OCI-LY1 (cell line): Measurements from ENCODE around the gene NCF4.

ENCODE experiments used
- H2AFZ ChIP-seq: fragments of 200-600 bp; sonication (generic), shearing (Covaris generic); 2 replicates; pipeline ENCODE4 v1.6.0; 2014; ENCODE audit warnings: antibody characterized with exemption, mild to moderate bottlenecking, low read length
- H3F3A ChIP-seq: fragments of 200-600 bp; sonication (generic), shearing (Covaris generic); 2 replicates; pipeline ENCODE4 v1.6.0; 2014; ENCODE audit warnings: mild to moderate bottlenecking, antibody characterized with exemption, low read length, moderate library complexity; ENCODE audit not compliant: insufficient read depth
- H3K27ac ChIP-seq: fragments of 200-600 bp; sonication (generic); 2 replicates; pipeline ENCODE4 v1.5.1; 2014; ENCODE audit warnings: low read length, mixed run types, mild to moderate bottlenecking, low read depth; ENCODE audit not compliant: poor library complexity, severe bottlenecking
- H3K27me3 ChIP-seq: fragments of 200-600 bp; sonication (generic); 2 replicates; pipeline ENCODE4 v1.6.0; 2014; ENCODE audit warnings: antibody characterized with exemption, mild to moderate bottlenecking, low read length, moderate library complexity; ENCODE audit not compliant: insufficient read depth
- H3K36me3 ChIP-seq: fragments of 200-600 bp; sonication (generic); 2 replicates; pipeline ENCODE4 v1.6.1; 2014; ENCODE audit warnings: mild to moderate bottlenecking, antibody characterized with exemption, low read length, moderate library complexity, mixed read lengths; ENCODE audit not compliant: insufficient read depth
- H3K4me1 ChIP-seq: fragments of 200-600 bp; sonication (generic); 2 replicates; pipeline ENCODE4 v1.5.1; 2014; ENCODE audit warnings: mild to moderate bottlenecking, low read length, moderate library complexity; ENCODE audit not compliant: insufficient read depth, severe bottlenecking
- H3K4me2 ChIP-seq: fragments of 200-600 bp; sonication (generic), shearing (Covaris generic); 2 replicates; pipeline ENCODE4 v1.6.1; 2014; ENCODE audit warnings: low read length
- H3K4me3 ChIP-seq: fragments of 200-600 bp; sonication (generic); 2 replicates; pipeline ENCODE4 v1.5.1; 2014; ENCODE audit warnings: low read length, low read depth, mild to moderate bottlenecking, mixed read lengths; ENCODE audit not compliant: poor library complexity, severe bottlenecking
- H3K79me2 ChIP-seq: fragments of 200-600 bp; shearing (Covaris generic); 2 replicates; pipeline ENCODE4 v1.6.1; 2016; ENCODE audit warnings: mixed run types, low read length, mixed read lengths; ENCODE audit not compliant: insufficient read depth
- H3K9ac ChIP-seq: fragments of 200-600 bp; sonication (generic), shearing (Covaris generic); 2 replicates; pipeline ENCODE4 v1.6.1; 2014; ENCODE audit warnings: mild to moderate bottlenecking, low read length, mixed read lengths
- H3K9me2 ChIP-seq: fragments of 200-600 bp; sonication (generic), shearing (Covaris generic); 2 replicates; pipeline ENCODE4 v1.6.1; 2014; ENCODE audit warnings: low read depth, mild to moderate bottlenecking, low read length, mixed read lengths
- H3K9me3 ChIP-seq: fragments of 200-600 bp; shearing (Covaris generic); 2 replicates; pipeline ENCODE4 v1.6.1; 2014; ENCODE audit warnings: low read length, mixed read lengths
- H4K20me1 ChIP-seq: fragments of 200-600 bp; sonication (generic), shearing (Covaris generic); 2 replicates; pipeline ENCODE4 v1.6.0; 2016; ENCODE audit warnings: mild to moderate bottlenecking, low read length; ENCODE audit not compliant: insufficient read depth
- CTCF ChIP-seq: fragments of 200-600 bp; sonication (generic), shearing (Covaris generic); IDR thresholded peaks from 2 replicates; pipeline ENCODE4 v1.5.1; 2017; ENCODE audit warnings: mild to moderate bottlenecking, antibody characterized with exemption, low read length, moderate library complexity, mixed read lengths
- EZH2 ChIP-seq: fragments of 200-600 bp; sonication (generic), shearing (Covaris generic); IDR thresholded peaks from 2 replicates; pipeline ENCODE4 v1.8.0; 2017; ENCODE audit warnings: borderline replicate concordance, mixed run types, mild to moderate bottlenecking, antibody characterized with exemption, low read length, moderate library complexity, mixed read lengths

The NCF4 gene

GRCh38 chr22:36868546-36869181 is 7.9 kb downstream of the NCF4 start:
- Histone ChIP-seq H3K9ac (no peak overlapping the region), H3K9me3 (no peaks in the 10 kb centered on the region), H3K36me3 (no peaks in the 10 kb centered on the region), H3K4me2 (no peak overlapping the region), H3K79me2 (no peaks in the 10 kb centered on the region), H3F3A (no peaks in the 10 kb centered on the region), H3K27me3 (no peaks in the 10 kb centered on the region), H3K27ac (no peak overlapping the region), H2AFZ (no peak overlapping the region), H3K9me2 (no peaks in the 10 kb centered on the region), H3K4me1 (no peaks in the 10 kb centered on the region), H3K4me3 (no peak overlapping the region), H4K20me1 (no peaks in the 10 kb centered on the region)
- no peak for TF ChIP-seq CTCF
- no peak for TF ChIP-seq EZH2

- Histone ChIP-seq H2AFZ (no peak overlapping the region), H3K9ac (no peak overlapping the region), H3K36me3 (no peaks in the 10 kb centered on the region), H3K4me1 (no peaks in the 10 kb centered on the region), H4K20me1 (no peaks in the 10 kb centered on the region), H3K79me2 (no peaks in the 10 kb centered on the region), H3K4me3 (no peak overlapping the region), H3K4me2 (no peak overlapping the region), H3K9me3 (no peaks in the 10 kb centered on the region), H3K27me3 (no peaks in the 10 kb centered on the region), H3K9me2 (no peaks in the 10 kb centered on the region), H3F3A (no peaks in the 10 kb centered on the region), H3K27ac (no peak overlapping the region)
- TF ChIP-seq EZH2 (no peak), CTCF (no peak)
Measured at GRCh38 chr22:36870250-36870649, 9.4 kb downstream of the NCF4 start.

GRCh38 chr22:36871669-36872081 is 10.9 kb downstream of the NCF4 start:
- Histone ChIP-seq H3K79me2 (no peaks in the 10 kb centered on the region), H3K9me3 (no peaks in the 10 kb centered on the region), H3K27me3 (no peaks in the 10 kb centered on the region), H3K36me3 (no peaks in the 10 kb centered on the region), H2AFZ (no peak overlapping the region), H4K20me1 (no peaks in the 10 kb centered on the region), H3K27ac (no peak overlapping the region), H3K4me2 (no peak overlapping the region), H3F3A (no peaks in the 10 kb centered on the region), H3K4me1 (no peaks in the 10 kb centered on the region), H3K4me3 (no peak overlapping the region), H3K9me2 (no peaks in the 10 kb centered on the region), H3K9ac (no peak overlapping the region)
- no peak for TF ChIP-seq EZH2
- no peak for TF ChIP-seq CTCF
